Activated naive CD8-positive, alpha-beta T cell treated with anti-CD3 and anti-CD28 coated beads, Interleukin-2, amount 10 ng/mL, durations not matched to agents 7 days and 5 days (primary cell): ENCODE results near the gene LPAR1. TPM values are rescaled to one million over a fixed set of nuclear protein-coding genes. Genes with fewer than 3 reads are reported as not detected.

Experiments used
- ATAC-seq: fragments of 150-1000 bp; cut with Tn5 transposase; one replicate; pipeline ENCODE4 v1.10.0; 2021; ENCODE audit warnings: low read depth, moderate library complexity
- POLR2A ChIA-PET: fragments of 350-600 bp; sonication (Branson Sonifier 250); formaldehyde crosslinking; loops from one replicate; lab custom pipeline; 2021; ENCODE audit warnings: antibody characterized with exemption; lab: Charles Lee
- DNase-seq: peaks from one replicate; pipeline ENCODE4 v3.0.0; 2021
- H3K27ac Mint-ChIP-seq: one replicate; pipeline ENCODE4 v1.8.0; 2022; ENCODE audit warnings: mild to moderate bottlenecking, mixed read lengths
- H3K27me3 Mint-ChIP-seq: one replicate; pipeline ENCODE4 v1.8.0; 2022; ENCODE audit warnings: mild to moderate bottlenecking, moderate library complexity, mixed read lengths
- H3K36me3 Mint-ChIP-seq: one replicate; pipeline ENCODE4 v1.8.0; 2021; ENCODE audit warnings: mild to moderate bottlenecking, mixed read lengths
- H3K4me1 Mint-ChIP-seq: one replicate; pipeline ENCODE4 v1.8.0; 2021; ENCODE audit warnings: mixed read lengths
- H3K4me3 Mint-ChIP-seq: one replicate; pipeline ENCODE4 v1.8.0; 2022; ENCODE audit warnings: mild to moderate bottlenecking, moderate library complexity, mixed read lengths
- H3K9me3 Mint-ChIP-seq: one replicate; pipeline ENCODE4 v1.8.0; 2021; ENCODE audit warnings: mixed read lengths
- total RNA-seq, 2 experiments: library from RNA; stranded (reverse); gene quantifications; one replicate each; pipeline ENCODE4 v1.2.3, GENCODE V29; 2021

Gene LPAR1
- under 1 TPM in 1 of 2 experiments, not detected in 1; 0.14 TPM for total RNA-seq

- Mint-ChIP-seq H3K4me1 (peaks cover 11% of the 10 kb centered on the region), H3K4me3 (peak within 1 kb of the TSS; percentile 65), H3K27ac (no peak within 1 kb of the TSS), H3K36me3 (no peaks in the 10 kb centered on the region), H3K9me3 (no peaks in the 10 kb centered on the region), H3K27me3 (peaks cover 46% of the 10 kb centered on the region)
- DNase-seq, result peak; percentile 32
- no peak for ATAC-seq
- POLR2A ChIA-PET, result no interaction called here
Measured at GRCh38 chr9:111038331-111039230, at the start of gene LPAR1. Gene LPAR1, minus strand, starts transcription at chr9:111038470. Its CDS starts 66,353 bp downstream, at chr9:110972117.

- POLR2A ChIA-PET, result no interaction called here
Measured at GRCh38 chr9:111078391-111079038, 40.2 kb upstream of the LPAR1 start.

GRCh38 chr9:111076519-111076918 is 38.2 kb upstream of the LPAR1 start:
- DNase-seq (no peak), ATAC-seq (no peak)
- Mint-ChIP-seq H3K4me1 (no peaks in the 10 kb centered on the region), H3K36me3 (no peaks in the 10 kb centered on the region), H3K9me3 (no peaks in the 10 kb centered on the region), H3K4me3 (no peak overlapping the region), H3K27me3 (no peaks in the 10 kb centered on the region), H3K27ac (no peak overlapping the region)
- POLR2A ChIA-PET, result no interaction called here

More at GRCh38 chr9:111078391-111079038, 40.2 kb upstream of the LPAR1 start:
- Mint-ChIP-seq H3K4me3 (no peak overlapping the region), H3K27me3 (peaks cover 2% of the 10 kb centered on the region), H3K27ac (no peak overlapping the region), H3K36me3 (no peaks in the 10 kb centered on the region), H3K4me1 (no peaks in the 10 kb centered on the region), H3K9me3 (no peaks in the 10 kb centered on the region)
- ATAC-seq (no peak), DNase-seq (no peak)

- no peaks in the 10 kb centered on the region for H3K36me3 Mint-ChIP-seq
- H3K4me1 Mint-ChIP-seq, result no peaks in the 10 kb centered on the region
- H3K27me3 Mint-ChIP-seq, result no peaks in the 10 kb centered on the region
- H3K4me3 Mint-ChIP-seq, result no peak overlapping the region
- no peak for ATAC-seq
- POLR2A ChIA-PET, result no interaction called here
- H3K27ac Mint-ChIP-seq, result no peak overlapping the region
- no peaks in the 10 kb centered on the region for H3K9me3 Mint-ChIP-seq
- DNase-seq, result no peak
Measured at GRCh38 chr9:111076042-111076441, 37.8 kb upstream of the LPAR1 start.

- POLR2A ChIA-PET, result no interaction called here
Measured at GRCh38 chr9:111074395-111074794, 36.1 kb upstream of the LPAR1 start.

GRCh38 chr9:111069183-111069582 is 30.9 kb upstream of the LPAR1 start:
- H3K4me1 Mint-ChIP-seq, result no peaks in the 10 kb centered on the region
- POLR2A ChIA-PET, result no interaction called here
- no peaks in the 10 kb centered on the region for H3K27me3 Mint-ChIP-seq

More at GRCh38 chr9:111074395-111074794, 36.1 kb upstream of the LPAR1 start:
- ATAC-seq, result no peak
- Mint-ChIP-seq H3K27ac (no peak overlapping the region), H3K4me3 (no peak overlapping the region), H3K36me3 (no peaks in the 10 kb centered on the region), H3K4me1 (no peaks in the 10 kb centered on the region), H3K9me3 (no peaks in the 10 kb centered on the region), H3K27me3 (no peaks in the 10 kb centered on the region)
- no peak for DNase-seq

GRCh38 chr9:111068771-111069170 is 30.5 kb upstream of the LPAR1 start:
- H3K4me1 Mint-ChIP-seq, result no peaks in the 10 kb centered on the region
- H3K36me3 Mint-ChIP-seq, result no peaks in the 10 kb centered on the region
- H3K27me3 Mint-ChIP-seq, result no peaks in the 10 kb centered on the region
- no peak overlapping the region for H3K4me3 Mint-ChIP-seq
- no peak for DNase-seq
- H3K9me3 Mint-ChIP-seq, result no peaks in the 10 kb centered on the region
- POLR2A ChIA-PET, result no interaction called here
- ATAC-seq, result no peak
- no peak overlapping the region for H3K27ac Mint-ChIP-seq

More at GRCh38 chr9:111069183-111069582, 30.9 kb upstream of the LPAR1 start:
- Mint-ChIP-seq H3K4me3 (no peak overlapping the region), H3K27ac (no peak overlapping the region), H3K9me3 (no peaks in the 10 kb centered on the region), H3K36me3 (no peaks in the 10 kb centered on the region)
- DNase-seq, result no peak
- ATAC-seq, result no peak

GRCh38 chr9:111068383-111068730 is 30.1 kb upstream of the LPAR1 start:
- DNase-seq, result no peak
- POLR2A ChIA-PET, result no interaction called here

GRCh38 chr9:111066468-111066867 is 28.2 kb upstream of the LPAR1 start:
- ATAC-seq, result no peak
- DNase-seq, result no peak
- H3K27me3 Mint-ChIP-seq, result no peaks in the 10 kb centered on the region
- no peak overlapping the region for H3K4me3 Mint-ChIP-seq
- H3K27ac Mint-ChIP-seq, result no peak overlapping the region
- no peaks in the 10 kb centered on the region for H3K36me3 Mint-ChIP-seq
- POLR2A ChIA-PET, result no interaction called here
- no peaks in the 10 kb centered on the region for H3K4me1 Mint-ChIP-seq
- no peaks in the 10 kb centered on the region for H3K9me3 Mint-ChIP-seq

More at GRCh38 chr9:111068383-111068730, 30.1 kb upstream of the LPAR1 start:
- Mint-ChIP-seq H3K4me3 (no peak overlapping the region), H3K4me1 (no peaks in the 10 kb centered on the region), H3K27ac (no peak overlapping the region), H3K27me3 (no peaks in the 10 kb centered on the region), H3K9me3 (no peaks in the 10 kb centered on the region), H3K36me3 (no peaks in the 10 kb centered on the region)
- ATAC-seq, result no peak

- no peaks in the 10 kb centered on the region for H3K27me3 Mint-ChIP-seq
- H3K4me1 Mint-ChIP-seq, result no peaks in the 10 kb centered on the region
- DNase-seq (no peak), ATAC-seq (no peak)
- POLR2A ChIA-PET, result no interaction called here
- H3K9me3 Mint-ChIP-seq, result no peaks in the 10 kb centered on the region
- H3K4me3 Mint-ChIP-seq, result no peak overlapping the region
- no peak overlapping the region for H3K27ac Mint-ChIP-seq
- H3K36me3 Mint-ChIP-seq, result no peaks in the 10 kb centered on the region
Measured at GRCh38 chr9:111065414-111065813, 27.1 kb upstream of the LPAR1 start.

- H3K4me3 Mint-ChIP-seq, result no peak overlapping the region
- H3K27me3 Mint-ChIP-seq, result no peaks in the 10 kb centered on the region
- H3K9me3 Mint-ChIP-seq, result no peaks in the 10 kb centered on the region
- DNase-seq (no peak), ATAC-seq (no peak)
- no peaks in the 10 kb centered on the region for H3K4me1 Mint-ChIP-seq
- no peaks in the 10 kb centered on the region for H3K36me3 Mint-ChIP-seq
- no peak overlapping the region for H3K27ac Mint-ChIP-seq
- POLR2A ChIA-PET, result no interaction called here
Measured at GRCh38 chr9:111064160-111064837, 26.0 kb upstream of the LPAR1 start.

- no peaks in the 10 kb centered on the region for H3K27me3 Mint-ChIP-seq
- no peaks in the 10 kb centered on the region for H3K4me1 Mint-ChIP-seq
- no peak overlapping the region for H3K27ac Mint-ChIP-seq
- no peaks in the 10 kb centered on the region for H3K36me3 Mint-ChIP-seq
- H3K4me3 Mint-ChIP-seq, result no peak overlapping the region
- ATAC-seq (no peak), DNase-seq (no peak)
- no peaks in the 10 kb centered on the region for H3K9me3 Mint-ChIP-seq
- POLR2A ChIA-PET, result no interaction called here
Measured at GRCh38 chr9:111063332-111063731, 25.1 kb upstream of the LPAR1 start.

- Mint-ChIP-seq H3K4me3 (no peak overlapping the region), H3K27me3 (no peaks in the 10 kb centered on the region), H3K36me3 (no peaks in the 10 kb centered on the region), H3K27ac (no peak overlapping the region), H3K4me1 (no peaks in the 10 kb centered on the region), H3K9me3 (no peaks in the 10 kb centered on the region)
- ATAC-seq (no peak), DNase-seq (no peak)
- POLR2A ChIA-PET, result no interaction called here
Measured at GRCh38 chr9:111058166-111058565, 19.9 kb upstream of the LPAR1 start.
